HEK293 (cell line): ENCODE results near the gene NIT1.

Experiments
- BCL11B ChIP-seq: fragments of 450-650 bp; formaldehyde crosslinking; IDR thresholded peaks from 2 replicates; pipeline ENCODE4 v1.5.1; 2016; ENCODE audit warnings: low read depth, missing biosample characterization, missing genetic modification characterization
- GLI2 ChIP-seq: fragments of 450-650 bp; formaldehyde crosslinking; IDR thresholded peaks from 2 replicates; pipeline ENCODE4; 2017; ENCODE audit warnings: missing biosample characterization, missing genetic modification characterization, low read depth, borderline replicate concordance
- GLI4 ChIP-seq: fragments of 450-650 bp; formaldehyde crosslinking; IDR thresholded peaks from 2 replicates; pipeline ENCODE4 v1.5.1; 2016; ENCODE audit warnings: missing biosample characterization, missing genetic modification characterization
- HOXD13 ChIP-seq: sonication (generic); formaldehyde crosslinking; IDR thresholded peaks from 2 replicates; pipeline ENCODE4 v1.8.0; 2022; ENCODE audit warnings: missing genetic modification reagents, borderline replicate concordance
- KLF1 ChIP-seq: fragments of 450-650 bp; formaldehyde crosslinking; IDR thresholded peaks from 2 replicates; pipeline ENCODE4 v1.5.1; 2016; ENCODE audit warnings: missing biosample characterization, missing genetic modification characterization
- PRDM2 ChIP-seq: fragments of 450-650 bp; formaldehyde crosslinking; IDR thresholded peaks from 2 replicates; pipeline ENCODE4 v1.5.1; 2016; ENCODE audit warnings: missing biosample characterization, missing genetic modification characterization, borderline replicate concordance
- TCF7L2 ChIP-seq: IDR thresholded peaks from 2 replicates; pipeline ENCODE4 v1.6.1; 2011; ENCODE audit warnings: low read depth, mild to moderate bottlenecking, inconsistent platforms, low read length, moderate library complexity, borderline replicate concordance
- TSHZ1 ChIP-seq: fragments of 450-650 bp; formaldehyde crosslinking; IDR thresholded peaks from 2 replicates; pipeline ENCODE4 v1.5.1; 2016; ENCODE audit warnings: missing biosample characterization, missing genetic modification characterization, borderline replicate concordance
- ZBTB10 ChIP-seq: fragments of 450-650 bp; formaldehyde crosslinking; IDR thresholded peaks from 2 replicates; pipeline ENCODE4 v1.5.1; 2016; ENCODE audit warnings: missing biosample characterization, missing genetic modification characterization
- ZNF18 ChIP-seq: fragments of 450-650 bp; formaldehyde crosslinking; IDR thresholded peaks from 2 replicates; pipeline ENCODE4 v1.5.1; 2016; ENCODE audit warnings: missing biosample characterization, missing genetic modification characterization
- ZNF184 ChIP-seq: fragments of 450-650 bp; IDR thresholded peaks from 2 replicates; pipeline ENCODE4 v1.5.1; 2018; ENCODE audit warnings: missing biosample characterization, mild to moderate bottlenecking, missing genetic modification characterization
- ZNF248 ChIP-seq: fragments of 450-650 bp; formaldehyde crosslinking; IDR thresholded peaks from 2 replicates; pipeline ENCODE4 v1.5.1; 2017; ENCODE audit warnings: missing biosample characterization, missing genetic modification characterization
- ZNF354C ChIP-seq: fragments of 450-650 bp; formaldehyde crosslinking; IDR thresholded peaks from 2 replicates; pipeline ENCODE4 v1.5.1; 2016; ENCODE audit warnings: missing biosample characterization, missing genetic modification characterization, low read depth, borderline replicate concordance
- ZNF48 ChIP-seq: fragments of 450-650 bp; formaldehyde crosslinking; IDR thresholded peaks from 2 replicates; pipeline ENCODE4 v1.5.1; 2016; ENCODE audit warnings: missing biosample characterization, missing genetic modification characterization
- ZNF549 ChIP-seq: fragments of 450-650 bp; IDR thresholded peaks from 2 replicates; pipeline ENCODE4 v1.5.1; 2018; ENCODE audit warnings: missing biosample characterization, missing genetic modification characterization, mild to moderate bottlenecking, inconsistent platforms, moderate library complexity
- ZNF621 ChIP-seq: fragments of 450-650 bp; formaldehyde crosslinking; IDR thresholded peaks from 2 replicates; pipeline ENCODE4 v1.5.1; 2017; ENCODE audit warnings: missing biosample characterization, missing genetic modification characterization
- ZNF704 ChIP-seq: fragments of 450-650 bp; formaldehyde crosslinking; IDR thresholded peaks from 2 replicates; pipeline ENCODE4 v1.5.1; 2016; ENCODE audit warnings: missing biosample characterization, missing genetic modification characterization
- ZNF791 ChIP-seq: fragments of 450-650 bp; formaldehyde crosslinking; IDR thresholded peaks from 2 replicates; pipeline ENCODE4 v1.5.1; 2016; ENCODE audit warnings: missing biosample characterization, missing genetic modification characterization
- ZNF843 ChIP-seq: fragments of 450-650 bp; formaldehyde crosslinking; IDR thresholded peaks from 2 replicates; pipeline ENCODE4 v1.5.1; 2016; ENCODE audit warnings: missing biosample characterization, missing genetic modification characterization
- ZSCAN18 ChIP-seq: fragments of 450-650 bp; formaldehyde crosslinking; IDR thresholded peaks from 2 replicates; pipeline ENCODE4 v1.5.1; 2016; ENCODE audit warnings: missing biosample characterization, missing genetic modification characterization

NIT1 gene

GRCh38 chr1:161159087-161159912 is 41.4 kb downstream of the NIT1 start, which contains the start of gene USP21 (continued):
- TF ChIP-seq ZNF704 (tag by site-specific recombination) = no peak
- TF ChIP-seq ZNF354C (tag by site-specific recombination) = no peak
- TF ChIP-seq ZNF549 (tag by site-specific recombination) = no peak
- 0 out of 2 replicates have a peak, but pooled peaks have one; percentile 12 for TF ChIP-seq ZSCAN18 (tag by site-specific recombination)
- TF ChIP-seq TCF7L2 = no peak
- TF ChIP-seq ZNF18 = no peak
- TF ChIP-seq ZNF791 = no peak
- TF ChIP-seq PRDM2 (tag by site-specific recombination) = no peak
- TF ChIP-seq HOXD13 = no peak
- no peak for TF ChIP-seq ZNF248 (tag by site-specific recombination)
- TF ChIP-seq ZNF621 (tag by site-specific recombination) = no peak
- 0 out of 2 replicates have a peak, but pooled peaks have one; percentile 61 for TF ChIP-seq GLI4 (tag by site-specific recombination)
- no peak for TF ChIP-seq BCL11B (tag by site-specific recombination)
- TF ChIP-seq KLF1 (tag by site-specific recombination) = no peak
- TF ChIP-seq TSHZ1 = no peak
- no peak for TF ChIP-seq ZNF48 (tag by site-specific recombination)
- no peak for TF ChIP-seq ZNF184 (tag by site-specific recombination)
- no peak; the same call in 1 of the 2 replicates for TF ChIP-seq GLI2 (tag by site-specific recombination)
- no peak for TF ChIP-seq ZBTB10 (tag by site-specific recombination)
- TF ChIP-seq ZNF843 = no peak
